Keratinocyte (primary cell): ENCODE data around the gene ARHGEF19. TPM values are rescaled to one million over a fixed set of nuclear protein-coding genes. Genes with fewer than 3 reads are reported as not detected.

Experiments used
- DNase-seq: peaks from one replicate; pipeline ENCODE4 v3.0.0-alpha.2; 2011; ENCODE audit warnings: low read depth, missing footprints, low spot score
- FAIRE-seq: peaks from 2 replicates; lab custom pipeline; 2011; peaks lifted over from hg19 to GRCh38; lab: Jason Lieb, UNC
- H2AFZ ChIP-seq: 2 replicates; pipeline ENCODE4 v1.6.0; 2012; ENCODE audit warnings: low read length, control low read depth, inconsistent platforms; ENCODE audit not compliant: control insufficient read depth
- H3K27ac ChIP-seq: 2 replicates; pipeline ENCODE4 v1.5.1; 2011; ENCODE audit warnings: low read length; ENCODE audit not compliant: control insufficient read depth, insufficient read depth
- H3K27me3 ChIP-seq: 3 replicates; pipeline ENCODE4 v1.6.0; 2011; ENCODE audit warnings: low read length; ENCODE audit not compliant: control insufficient read depth, insufficient read depth; ENCODE audit errors: extremely low read depth
- H3K36me3 ChIP-seq, 2 experiments: 2 replicates in 1 of 2; 3 replicates in 1 of 2; pipeline ENCODE4 v1.5.1; 2011; ENCODE audit warnings: low read length in 2 of 2, mild to moderate bottlenecking in 1 of 2; ENCODE audit not compliant: control insufficient read depth in 2 of 2, insufficient read depth in 2 of 2; ENCODE audit errors: extremely low read depth in 1 of 2
- H3K4me1 ChIP-seq: 3 replicates; pipeline ENCODE4 v1.5.1; 2011; ENCODE audit warnings: low read length; ENCODE audit not compliant: control insufficient read depth, insufficient read depth; ENCODE audit errors: extremely low read depth
- H3K4me2 ChIP-seq: 3 replicates; pipeline ENCODE4 v1.6.0; 2011; ENCODE audit warnings: low read depth, low read length; ENCODE audit not compliant: control insufficient read depth, insufficient read depth; ENCODE audit errors: extremely low read depth
- H3K4me3 ChIP-seq, 3 experiments: fragments of 200-600 bp in 1 of 3; sonication (generic) in 1 of 3; 2 replicates in 2 of 3; 3 replicates in 1 of 3; pipeline ENCODE4 v1.5.1; 2011 to 2016; ENCODE audit warnings: low read length in 3 of 3, mild to moderate bottlenecking in 3 of 3, control low read depth in 2 of 3, inconsistent platforms in 1 of 3, low read depth in 1 of 3, mixed read lengths in 1 of 3, mixed run types in 1 of 3, moderate library complexity in 1 of 3; ENCODE audit not compliant: control insufficient read depth in 2 of 3, insufficient read depth in 2 of 3; ENCODE audit errors: extremely low read depth in 1 of 3
- H3K79me2 ChIP-seq: 2 replicates; pipeline ENCODE4 v1.6.0; 2012; ENCODE audit warnings: low read length; ENCODE audit not compliant: control insufficient read depth, insufficient read depth
- H3K9ac ChIP-seq: 3 replicates; pipeline ENCODE4 v1.6.0; 2011; ENCODE audit warnings: low read length; ENCODE audit not compliant: control insufficient read depth, insufficient read depth; ENCODE audit errors: extremely low read depth
- H3K9me1 ChIP-seq: 3 replicates; pipeline ENCODE4 v1.6.0; 2011; ENCODE audit warnings: low read length; ENCODE audit not compliant: control insufficient read depth, insufficient read depth; ENCODE audit errors: extremely low read depth
- H3K9me3 ChIP-seq: 2 replicates; pipeline ENCODE4 v1.5.1; 2012; ENCODE audit warnings: low read depth, low read length; ENCODE audit not compliant: control insufficient read depth
- H4K20me1 ChIP-seq: 3 replicates; pipeline ENCODE4 v1.6.0; 2011; ENCODE audit warnings: low read length; ENCODE audit not compliant: control insufficient read depth, insufficient read depth; ENCODE audit errors: extremely low read depth
- EZH2 ChIP-seq: IDR thresholded peaks from one replicate; pipeline ENCODE4 v1.6.1; 2012; ENCODE audit warnings: inconsistent platforms, mild to moderate bottlenecking, low read length, moderate library complexity
- dilution Hi-C: fragments of 300-500 bp; cut with MboI; formaldehyde crosslinking; loops from one replicate; pipeline ENCODE4 v1.7.0; 2020; ENCODE audit warnings: low sequenced_read_pairs; ENCODE audit not compliant: extremely low pct_ligation_motif_present
- polyA plus RNA-seq, 5 experiments: library from polyadenylated mRNA; depleted of rRNA in 3 of 5; stranded (reverse) in 3 of 5; stranded (forward) in 1 of 5; unstranded in 1 of 5; fragments of >200 nt; gene quantifications; 1 replicate in 1 of 5; 2 replicates in 3 of 5; 3 replicates in 1 of 5; pipeline versions ENCODE4 v1.2.1 to v1.2.3, GENCODE V29; 2011 to 2012; ENCODE audit warnings: missing spikeins in 2 of 5, low read depth in 1 of 5, low replicate concordance in 1 of 5
- TF ChIP-seq, protein P1 (sequence below), 3 experiments: IDR thresholded peaks in 1 of 3; conservative IDR thresholded peaks in 1 of 3; optimal IDR thresholded peaks in 1 of 3; 2 replicates in 2 of 3; 3 replicates in 1 of 3; pipeline versions ENCODE3 to v1.5.1; 2011; ENCODE audit warnings: low read length in 3 of 3, mild to moderate bottlenecking in 3 of 3, moderate library complexity in 2 of 3, control low read depth in 1 of 3, inconsistent platforms in 1 of 3; ENCODE audit not compliant: insufficient read depth in 2 of 3; ENCODE audit errors: extremely low read depth in 1 of 3

ARHGEF19 gene
- polyA plus RNA-seq, 1 donor (not counting 4 experiments of a cell fraction or from before 2014, with no cell fraction given) = 5.0 TPM

DNA sequence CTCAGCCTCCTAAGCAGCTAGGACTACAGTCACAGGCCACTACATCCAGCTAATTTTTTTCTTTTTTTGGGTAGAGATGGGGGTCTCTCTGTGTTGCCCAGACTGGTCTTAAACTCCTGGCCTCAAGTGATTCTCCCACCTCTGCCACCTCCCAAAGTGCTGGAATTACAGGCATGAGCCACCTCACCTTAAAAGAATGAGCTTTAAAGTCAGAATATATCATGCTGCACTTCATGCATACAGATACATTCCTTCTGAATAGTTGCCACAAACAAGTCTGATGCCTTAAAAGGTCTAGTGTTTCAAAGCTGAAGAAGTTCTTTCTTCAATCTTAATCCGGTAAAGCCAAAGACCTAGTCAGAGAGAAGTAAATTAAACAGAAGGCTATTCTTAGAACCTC, 48.4 kb upstream of the ARHGEF19 start:
- Histone ChIP-seq H2AFZ (no peak overlapping the region), H3K36me3 (peaks cover 0 to 1% of the 10 kb centered on the region in 2 experiments), H3K4me3 (no peak overlapping the region), H3K9me3 (no peaks in the 10 kb centered on the region), H3K4me1 (peaks cover 10% of the 10 kb centered on the region), H3K79me2 (no peaks in the 10 kb centered on the region), H4K20me1 (no peaks in the 10 kb centered on the region), H3K9me1 (no peaks in the 10 kb centered on the region), H3K4me2 (peak overlapping the region; percentile 17), H3K27ac (no peak overlapping the region), H3K9ac (no peak overlapping the region), H3K27me3 (no peaks in the 10 kb centered on the region)
- TF ChIP-seq EZH2 = no peak
- TF ChIP-seq, protein P1, sequence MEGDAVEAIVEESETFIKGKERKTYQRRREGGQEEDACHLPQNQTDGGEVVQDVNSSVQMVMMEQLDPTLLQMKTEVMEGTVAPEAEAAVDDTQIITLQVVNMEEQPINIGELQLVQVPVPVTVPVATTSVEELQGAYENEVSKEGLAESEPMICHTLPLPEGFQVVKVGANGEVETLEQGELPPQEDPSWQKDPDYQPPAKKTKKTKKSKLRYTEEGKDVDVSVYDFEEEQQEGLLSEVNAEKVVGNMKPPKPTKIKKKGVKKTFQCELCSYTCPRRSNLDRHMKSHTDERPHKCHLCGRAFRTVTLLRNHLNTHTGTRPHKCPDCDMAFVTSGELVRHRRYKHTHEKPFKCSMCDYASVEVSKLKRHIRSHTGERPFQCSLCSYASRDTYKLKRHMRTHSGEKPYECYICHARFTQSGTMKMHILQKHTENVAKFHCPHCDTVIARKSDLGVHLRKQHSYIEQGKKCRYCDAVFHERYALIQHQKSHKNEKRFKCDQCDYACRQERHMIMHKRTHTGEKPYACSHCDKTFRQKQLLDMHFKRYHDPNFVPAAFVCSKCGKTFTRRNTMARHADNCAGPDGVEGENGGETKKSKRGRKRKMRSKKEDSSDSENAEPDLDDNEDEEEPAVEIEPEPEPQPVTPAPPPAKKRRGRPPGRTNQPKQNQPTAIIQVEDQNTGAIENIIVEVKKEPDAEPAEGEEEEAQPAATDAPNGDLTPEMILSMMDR (optimal IDR thresholded peaks at IDR 0.05 in 1 of 3, IDR thresholded peaks at IDR 0.05 in 1 of 3, conservative IDR thresholded peaks at IDR 0.05 in 1 of 3; ENCODE audit: extremely low read depth in 1 of 3, insufficient read depth in 2 of 3, low read length in 3 of 3) = no peak
- FAIRE-seq (peak; percentile 53), DNase-seq (no peak)
- dilution Hi-C loops = no loop called here

DNA sequence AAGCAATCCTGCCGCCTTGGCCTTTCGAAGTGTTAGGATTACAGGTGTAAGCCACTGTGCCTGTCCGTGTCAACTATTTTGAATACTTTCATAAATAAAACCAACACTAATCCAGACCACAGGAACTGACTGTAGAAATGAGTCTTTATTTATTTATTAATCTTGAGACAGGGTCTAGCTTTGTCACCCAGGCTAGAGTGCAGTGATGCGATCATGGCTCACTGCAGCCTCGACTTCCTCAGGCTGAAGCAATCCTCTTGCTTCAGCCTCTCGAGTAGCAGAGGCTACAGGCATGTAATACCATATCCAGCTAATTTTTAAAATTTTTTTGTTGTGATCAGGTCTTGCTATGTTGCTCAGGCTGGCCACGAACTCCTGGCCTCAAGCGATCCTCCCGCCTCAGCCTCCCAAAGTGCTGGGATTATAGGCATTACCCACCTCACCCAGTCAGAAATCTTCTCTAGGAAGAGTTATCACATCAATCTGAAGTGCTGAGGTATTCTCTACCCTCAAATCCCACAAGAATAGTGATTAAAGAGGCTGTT, 46.2 kb upstream of the ARHGEF19 start:
- dilution Hi-C loops = no loop called here

More for the DNA sequence above, 46.2 kb upstream of the ARHGEF19 start:
- Histone ChIP-seq H3K4me2 (no peak overlapping the region), H3K9ac (no peak overlapping the region), H3K36me3 (peaks cover 4 to 5% of the 10 kb centered on the region in 2 experiments), H3K27ac (no peak overlapping the region), H4K20me1 (no peaks in the 10 kb centered on the region), H3K4me3 (no peak overlapping the region), H2AFZ (no peak overlapping the region), H3K4me1 (peaks cover 10% of the 10 kb centered on the region), H3K9me3 (no peaks in the 10 kb centered on the region), H3K79me2 (no peaks in the 10 kb centered on the region), H3K27me3 (no peaks in the 10 kb centered on the region), H3K9me1 (no peaks in the 10 kb centered on the region)
- FAIRE-seq = no peak
- TF ChIP-seq EZH2 = no peak
- TF ChIP-seq, protein P1 (optimal IDR thresholded peaks at IDR 0.05 in 1 of 3, IDR thresholded peaks at IDR 0.05 in 1 of 3, conservative IDR thresholded peaks at IDR 0.05 in 1 of 3; ENCODE audit: extremely low read depth in 1 of 3, insufficient read depth in 2 of 3, low read length in 3 of 3) = no peak
- DNase-seq = no peak
